GM19467 (cell line): Measurements from ENCODE around the gene TNFAIP8L1.

ENCODE experiments used
- ATAC-seq: cut with Tn5 transposase; IDR thresholded peaks from one replicate; pipeline ENCODE4 v1.9.1; 2021; ENCODE audit warnings: mild to moderate bottlenecking, moderate library complexity; ENCODE audit not compliant: unreplicated experiment

Gene TNFAIP8L1

GRCh38 chr19:4609878-4610511 lies 29.3 kb upstream of the TNFAIP8L1 start:
- no peak for ATAC-seq

- ATAC-seq = no peak
Measured at GRCh38 chr19:4613254-4613751, 26.0 kb upstream of the TNFAIP8L1 start.

GRCh38 chr19:4618019-4618418 lies 21.3 kb upstream of the TNFAIP8L1 start:
- no peak for ATAC-seq

DNA sequence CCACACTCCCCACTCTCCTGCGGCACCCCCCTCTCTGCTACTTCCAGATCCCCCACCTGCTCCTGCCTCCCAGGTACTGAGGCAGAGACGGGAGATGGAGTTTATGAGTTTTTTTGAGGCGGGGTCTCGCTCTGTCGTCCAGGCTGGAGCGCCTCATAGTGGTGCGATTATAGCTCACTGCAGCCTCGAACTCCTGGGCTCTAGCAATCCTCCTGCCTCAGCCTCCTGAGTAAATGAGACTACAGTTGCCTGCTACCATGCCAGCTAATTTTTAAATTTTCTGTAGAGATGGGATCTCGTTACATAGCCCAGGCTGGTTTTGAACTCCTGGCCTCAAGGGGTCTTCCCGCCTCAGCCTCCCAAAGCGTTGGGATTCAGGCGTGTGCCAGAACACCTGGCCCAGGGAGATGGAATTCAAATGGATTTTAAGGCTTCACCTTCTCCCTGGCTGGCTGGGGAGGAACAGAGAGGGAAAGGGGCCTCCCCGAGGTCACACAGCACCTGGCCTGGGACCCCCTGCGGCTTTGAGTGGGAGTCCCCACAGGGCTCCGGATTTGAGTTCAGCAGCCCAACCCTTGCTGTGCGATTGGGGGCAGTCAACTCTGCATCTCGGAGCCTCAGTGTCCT lies 19.5 kb upstream of the TNFAIP8L1 start:
- no peak for ATAC-seq

- ATAC-seq = no peak
Measured at GRCh38 chr19:4620675-4621074, 18.6 kb upstream of the TNFAIP8L1 start.

GRCh38 chr19:4622695-4623421 lies 16.5 kb upstream of the TNFAIP8L1 start:
- no peak for ATAC-seq

- no peak for ATAC-seq
Measured at GRCh38 chr19:4624301-4624700, 15.0 kb upstream of the TNFAIP8L1 start.

GRCh38 chr19:4624733-4625362 lies 14.5 kb upstream of the TNFAIP8L1 start:
- no peak for ATAC-seq

GRCh38 chr19:4633140-4633967 lies 6.0 kb upstream of the TNFAIP8L1 start:
- ATAC-seq = no peak

GRCh38 chr19:4635754-4636116 lies 3.6 kb upstream of the TNFAIP8L1 start:
- ATAC-seq = no peak

- ATAC-seq = no peak
Measured at GRCh38 chr19:4636151-4636717, 3.1 kb upstream of the TNFAIP8L1 start.

GRCh38 chr19:4636761-4637160 lies 2.6 kb upstream of the TNFAIP8L1 start:
- no peak for ATAC-seq

DNA sequence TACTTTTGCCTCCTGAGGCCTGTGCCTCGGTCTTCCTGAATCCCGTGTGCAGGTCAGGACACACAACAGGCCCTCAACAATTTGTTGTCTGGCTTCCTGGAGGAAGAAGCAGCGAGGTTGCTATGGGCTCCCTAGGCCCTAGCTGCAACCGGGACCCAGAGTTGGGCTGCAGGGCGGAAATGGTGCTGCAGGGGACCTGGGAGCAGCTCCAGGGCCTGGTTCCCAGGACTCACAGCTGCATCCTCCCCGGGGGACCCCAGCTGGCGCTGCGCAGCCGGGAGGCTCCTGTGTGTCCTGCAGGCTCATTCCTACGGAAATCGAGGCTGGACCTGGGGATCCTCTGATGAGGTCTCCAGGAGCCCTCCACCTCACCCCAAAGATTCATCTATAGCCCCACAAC lies 999 bp upstream of the TNFAIP8L1 start:
- no peak for ATAC-seq

DNA sequence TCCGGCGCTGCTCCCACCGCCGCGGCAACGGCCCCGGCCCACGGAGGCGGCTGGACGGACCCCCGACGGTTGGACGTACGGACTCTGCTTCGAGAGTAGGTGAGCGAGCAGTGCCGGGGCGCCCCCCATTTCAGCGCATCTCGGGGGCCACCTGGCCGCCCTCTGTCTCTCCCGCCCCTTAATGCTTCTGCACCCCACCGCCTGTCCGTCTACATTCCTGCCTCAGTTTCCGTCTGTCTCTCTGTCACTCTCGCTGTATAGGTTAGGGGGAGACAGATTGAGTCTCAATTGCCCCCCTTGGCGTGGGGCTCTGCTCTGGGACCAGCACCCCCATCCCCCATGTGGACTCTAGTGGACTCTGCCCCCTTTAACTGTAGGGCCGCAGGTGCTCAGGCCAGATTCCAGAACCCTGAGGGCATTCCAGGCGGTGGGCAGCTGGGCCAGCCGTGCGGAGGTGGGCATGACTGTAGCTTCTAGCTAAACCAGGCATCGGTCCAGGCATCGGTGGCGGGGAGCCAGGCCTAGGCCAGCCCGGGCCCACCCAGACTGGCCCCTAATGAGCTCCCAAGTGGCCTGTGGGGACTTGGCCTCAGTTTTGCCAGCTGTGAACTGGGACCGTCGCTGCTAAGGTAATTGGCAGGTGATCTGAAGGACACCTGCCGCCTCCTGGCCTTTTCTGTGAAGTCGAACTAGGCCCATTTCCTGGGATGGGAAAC lies 373 bp downstream of the TNFAIP8L1 start:
- ATAC-seq = peak; percentile 16

DNA sequence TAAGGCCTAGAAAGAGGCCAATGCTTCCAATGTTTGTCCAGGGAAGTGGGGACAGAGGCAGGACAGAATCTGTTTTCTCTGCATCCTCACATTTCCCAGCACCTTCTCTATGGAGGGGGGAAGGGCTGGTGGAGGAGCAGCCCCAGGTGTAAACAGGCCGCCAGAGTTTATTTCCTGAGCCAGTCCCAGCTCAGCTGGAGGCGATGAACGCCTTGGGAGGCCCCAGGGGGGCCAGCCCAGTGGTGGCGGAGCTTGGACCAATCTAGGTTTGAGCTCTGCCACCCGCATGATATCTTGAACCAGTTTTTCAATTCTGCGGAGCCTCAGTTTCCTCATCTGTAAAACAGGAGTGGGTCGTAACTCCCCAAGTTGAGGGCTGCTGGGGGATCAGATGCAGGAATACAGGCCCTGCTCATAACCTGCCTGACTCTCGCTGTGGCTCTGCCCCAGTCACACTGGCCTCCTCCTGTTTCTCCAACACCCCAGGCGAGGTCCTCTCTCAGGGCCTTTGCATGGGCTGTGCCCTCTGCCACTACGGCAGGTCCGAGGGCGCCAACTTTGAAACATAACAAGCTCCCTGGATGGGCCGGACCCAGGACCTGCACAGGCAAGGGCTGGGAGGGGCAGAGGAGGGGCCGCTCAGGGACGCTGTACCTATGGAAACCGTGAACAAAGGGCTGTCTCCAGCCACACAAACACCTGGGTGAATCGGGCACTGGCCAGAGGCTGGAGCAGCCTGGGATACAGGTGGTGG lies 1.1 kb downstream of the TNFAIP8L1 start:
- no peak for ATAC-seq

DNA sequence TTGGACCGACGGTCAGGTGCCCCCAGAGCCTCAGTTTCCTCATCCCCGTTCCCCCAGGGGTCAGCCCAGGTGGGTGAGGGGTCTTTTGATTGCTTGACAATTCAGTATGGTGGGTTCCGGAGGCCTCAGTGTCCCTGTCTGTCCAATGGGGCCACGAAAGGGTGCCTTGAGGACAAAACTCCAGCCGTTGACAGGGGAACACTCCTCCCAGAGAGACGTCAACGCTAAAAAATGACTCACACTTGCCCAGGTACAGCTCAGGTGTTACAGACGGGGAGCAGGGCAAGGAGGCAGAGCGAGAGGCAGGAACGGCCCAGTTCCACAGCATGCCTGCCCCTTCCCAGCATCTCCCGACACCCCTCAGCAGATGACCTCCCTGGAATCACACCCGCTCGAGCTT lies 1.8 kb downstream of the TNFAIP8L1 start:
- ATAC-seq = no peak

DNA sequence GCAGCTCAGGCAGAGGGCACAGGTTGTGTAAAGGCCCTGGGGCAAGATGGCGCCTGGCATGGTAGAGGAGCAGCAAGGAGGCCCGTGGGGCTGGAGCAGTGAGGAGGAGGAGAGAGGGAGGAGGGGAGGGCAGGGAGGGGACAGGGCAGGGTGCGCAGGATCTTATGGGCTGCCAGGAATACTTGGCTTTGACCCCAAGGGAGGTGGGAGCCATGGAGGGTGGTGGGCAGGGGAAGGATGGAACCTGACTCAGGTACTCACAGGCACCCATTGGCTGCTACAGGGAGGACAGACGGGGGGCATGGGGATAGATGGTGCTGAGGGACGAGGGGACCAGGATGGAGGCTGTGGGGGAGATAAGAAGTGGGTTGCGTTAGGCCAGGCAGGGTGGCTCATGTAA lies 3.3 kb downstream of the TNFAIP8L1 start:
- ATAC-seq = no peak

- ATAC-seq = no peak
Measured at GRCh38 chr19:4645718-4646117, 6.4 kb downstream of the TNFAIP8L1 start.
